Measurements from ENCODE around the gene KCNJ8. TPM values are rescaled to one million over a fixed set of nuclear protein-coding genes. Genes with fewer than 3 reads are reported as not detected.

Gene KCNJ8
- total and polyA plus RNA-seq, 2 of the 8 experiments (the other 6 are each of a cell fraction or from before 2014, with no cell fraction given) = 0.48 to 1.4 TPM

Other genes with a start within 250 kb of the KCNJ8 start
- gene SPX, start 248.4 kb downstream of the KCNJ8 start, total RNA-seq (2021; fragmentation: NEBNext Ultra II Directional; extraction: Animal tissue kit (Norgen Biotek cat#: 25700)) = 0.29 and 1.3 TPM in 2 replicates
- 0.38 and 1.2 TPM in 2 replicates for gene SPX, start 248.4 kb downstream of the KCNJ8 start, polyA plus RNA-seq (2011; rRNA removed)
- not detected in 2 replicates for gene GYS2, start 169.9 kb downstream of the KCNJ8 start, total RNA-seq (2021; fragmentation: NEBNext Ultra II Directional; extraction: Animal tissue kit (Norgen Biotek cat#: 25700))
- not detected in 2 replicates for gene GYS2, start 169.9 kb downstream of the KCNJ8 start, polyA plus RNA-seq (2011; rRNA removed)
- gene LDHB, start 116.9 kb downstream of the KCNJ8 start, total RNA-seq (2021; fragmentation: NEBNext Ultra II Directional; extraction: Animal tissue kit (Norgen Biotek cat#: 25700)) = 1,716 and 1,781 TPM in 2 replicates
- gene LDHB, start 116.9 kb downstream of the KCNJ8 start, polyA plus RNA-seq (2011; rRNA removed) = 616 and 1,177 TPM in 2 replicates
- gene ABCC9, start 166.7 kb upstream of the KCNJ8 start, total RNA-seq (2021; fragmentation: NEBNext Ultra II Directional; extraction: Animal tissue kit (Norgen Biotek cat#: 25700)) = not detected in 2 replicates
- gene ABCC9, start 166.7 kb upstream of the KCNJ8 start, polyA plus RNA-seq (2011; rRNA removed) = under 0.01 and 0.02 TPM in 2 replicates